HepG2 (cell line): ENCODE results near the gene ARL16. TPM values are rescaled to one million over a fixed set of nuclear protein-coding genes. Genes with fewer than 3 reads are reported as not detected.

Source experiments
- ARNT ChIP-seq: fragments of 450-650 bp; IDR thresholded peaks from 2 replicates; pipeline ENCODE4 v1.6.1; 2017
- BORCS8-MEF2B ChIP-seq: sonication (generic); formaldehyde crosslinking; IDR thresholded peaks from 2 replicates; pipeline ENCODE4 v1.8.0; 2022; ENCODE audit warnings: mild to moderate bottlenecking, missing genetic modification reagents
- FIP1L1 ChIP-seq: fragments of 200-400 bp; formaldehyde crosslinking; IDR thresholded peaks from 2 replicates; pipeline ENCODE4 v1.6.1; 2018; ENCODE audit warnings: low read depth, mild to moderate bottlenecking, low read length, moderate library complexity, borderline replicate concordance; ENCODE audit not compliant: insufficient read depth
- GATAD2A ChIP-seq: IDR thresholded peaks from 2 replicates; pipeline ENCODE4 v1.6.1; 2016
- HCFC1 ChIP-seq: fragments of 150-350 bp; IDR thresholded peaks from 2 replicates; pipeline ENCODE4 v1.6.1; 2014; ENCODE audit warnings: low read depth, low read length
- ONECUT2 ChIP-seq: sonication (generic); formaldehyde crosslinking; IDR thresholded peaks from 2 replicates; pipeline ENCODE4 v1.4.0; 2020; ENCODE audit warnings: missing genetic modification reagents
- RFX5 ChIP-seq: IDR thresholded peaks from 2 replicates; pipeline ENCODE4 v1.6.1; 2011; ENCODE audit warnings: low read depth, low read length, improper control_type of control experiment
- SNRNP70 ChIP-seq: fragments of 200-400 bp; formaldehyde crosslinking; IDR thresholded peaks from 2 replicates; pipeline ENCODE4 v1.6.1; 2017; ENCODE audit warnings: mild to moderate bottlenecking, low read depth, low read length, moderate library complexity
- ZNF225 ChIP-seq: sonication (generic); formaldehyde crosslinking; IDR thresholded peaks from 2 replicates; pipeline ENCODE4 v1.4.0; 2020; ENCODE audit warnings: mild to moderate bottlenecking, missing genetic modification reagents
- ZNF331 ChIP-seq: sonication (generic); formaldehyde crosslinking; IDR thresholded peaks from 2 replicates; pipeline ENCODE4 v1.4.0; 2020; ENCODE audit warnings: missing genetic modification reagents
- ZNF468 ChIP-seq: sonication (generic); formaldehyde crosslinking; IDR thresholded peaks from 2 replicates; pipeline ENCODE4 v1.8.0; 2022; ENCODE audit warnings: mild to moderate bottlenecking, moderate library complexity, missing genetic modification reagents
- ZNF577 ChIP-seq: sonication (generic); formaldehyde crosslinking; IDR thresholded peaks from 2 replicates; pipeline ENCODE4 v1.4.0; 2020; ENCODE audit warnings: mild to moderate bottlenecking, low read depth, missing genetic modification reagents, borderline replicate concordance
- ZNF615 ChIP-seq: sonication (generic); formaldehyde crosslinking; IDR thresholded peaks from 2 replicates; pipeline ENCODE4 v1.5.0; 2020; ENCODE audit warnings: mild to moderate bottlenecking, missing genetic modification reagents, borderline replicate concordance
- ZNF7 ChIP-seq: IDR thresholded peaks from 2 replicates; pipeline ENCODE4 v1.6.1; 2016; ENCODE audit warnings: missing biosample characterization, missing genetic modification reagents
- ZNF841 ChIP-seq: sonication (generic); formaldehyde crosslinking; IDR thresholded peaks from 2 replicates; pipeline ENCODE4 v1.8.1; 2023; ENCODE audit warnings: missing genetic modification reagents, borderline replicate concordance
- ZNF891 ChIP-seq: sonication (generic); formaldehyde crosslinking; IDR thresholded peaks from 2 replicates; pipeline ENCODE4 v1.5.0; 2020; ENCODE audit warnings: mild to moderate bottlenecking, missing genetic modification reagents
- polyA plus RNA-seq, 8 experiments: library from polyadenylated mRNA; depleted of rRNA in 3 of 8; stranded (reverse) in 7 of 8; unstranded in 1 of 8; fragments of >200 nt; fragmentation: Illumina TruSeq in 4 of 8; extraction: Trizol in 4 of 8; gene quantifications; 2 replicates each; pipeline versions ENCODE4 v1.2.1 to v1.2.3, GENCODE V29; 2011 to 2016; ENCODE audit warnings: low read depth in 4 of 8, missing spikeins in 1 of 8, mixed read lengths in 1 of 8; ENCODE audit not compliant: insufficient read depth in 1 of 8
- total RNA-seq, 5 experiments: library from RNA; depleted of rRNA; stranded (reverse); fragments of >200 nt; fragmentation: Illumina TruSeq; extraction: Trizol; gene quantifications; 2 replicates each; pipeline ENCODE4 v1.2.3, GENCODE V29; 2016; ENCODE audit warnings: low read depth in 1 of 5
- TF ChIP-seq, protein P1 (sequence below): sonication (generic); formaldehyde crosslinking; IDR thresholded peaks from 2 replicates; pipeline ENCODE4 v1.8.1; 2023; ENCODE audit warnings: mild to moderate bottlenecking, inconsistent platforms, moderate library complexity, missing genetic modification reagents, borderline replicate concordance
- TF ChIP-seq, protein P2 (sequence below): sonication (generic); formaldehyde crosslinking; IDR thresholded peaks from 2 replicates; pipeline ENCODE4 v1.4.0; 2020; ENCODE audit warnings: mild to moderate bottlenecking, missing genetic modification reagents
- TF ChIP-seq, protein P3 (sequence below): sonication (generic); formaldehyde crosslinking; IDR thresholded peaks from 2 replicates; pipeline ENCODE4 v1.4.0; 2020; ENCODE audit warnings: mild to moderate bottlenecking, missing genetic modification reagents
- TF ChIP-seq, protein P4 (sequence below): sonication (generic); formaldehyde crosslinking; IDR thresholded peaks from 2 replicates; pipeline ENCODE4 v1.4.0; 2020; ENCODE audit warnings: mild to moderate bottlenecking, missing genetic modification reagents
- TF ChIP-seq, protein P5 (sequence below): sonication (generic); formaldehyde crosslinking; IDR thresholded peaks from 2 replicates; pipeline ENCODE4 v1.4.0; 2020; ENCODE audit warnings: missing genetic modification reagents; ENCODE audit errors: not compliant biosample characterization

ARL16 gene
- total and polyA plus RNA-seq, 2 of the 13 experiments (the other 11 are each of a cell fraction or from before 2014, with no cell fraction given) = 20.8 to 30.8 TPM

DNA sequence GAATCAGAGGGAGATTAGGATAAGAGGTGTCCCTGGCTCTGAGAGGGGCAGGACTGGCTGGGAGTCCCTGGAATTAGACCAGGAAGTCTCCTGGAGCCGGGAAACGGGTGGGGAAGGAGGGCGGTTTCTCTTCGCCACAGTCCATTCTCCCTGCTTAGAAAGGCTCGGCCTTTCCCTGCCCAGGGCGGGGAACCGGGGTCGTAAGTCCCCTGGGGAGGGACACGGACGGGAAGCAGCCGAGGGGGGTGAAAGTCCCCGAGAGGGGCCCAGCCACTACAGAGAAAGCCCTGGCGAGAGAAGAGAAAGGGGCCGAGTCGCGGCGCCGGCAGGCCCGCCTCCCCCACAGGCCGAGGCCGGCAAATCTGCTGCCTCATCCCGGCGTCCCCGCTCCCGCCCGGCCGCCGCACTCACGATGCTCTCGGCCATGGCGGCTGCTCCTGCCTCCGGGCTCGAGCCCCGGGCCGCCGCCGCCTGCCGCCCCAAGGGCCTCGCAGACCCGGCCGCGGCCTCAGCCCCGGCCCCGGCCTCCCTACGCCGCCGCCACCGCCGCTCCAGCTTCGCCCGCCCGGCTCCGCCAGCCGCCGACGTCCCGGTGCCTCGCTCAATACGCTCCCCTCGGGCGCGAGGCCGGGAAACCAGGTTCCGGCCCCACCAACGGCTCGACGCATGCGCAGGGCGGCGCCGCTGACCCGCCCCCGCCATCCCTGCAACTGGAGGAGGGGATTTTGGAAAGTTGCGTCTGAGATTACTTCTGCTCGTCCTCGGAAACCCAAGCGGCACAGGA, 46.9 kb downstream of the ARL16 start, which contains the start of the genes NPLOC4 and TSPAN10 (continued):
- TF ChIP-seq BORCS8-MEF2B (CRISPR knock-in tag) = peak; percentile 84
- TF ChIP-seq RFX5 = peak; percentile 79
- peak; percentile 65 for TF ChIP-seq GATAD2A (CRISPR knock-in tag)
- TF ChIP-seq ARNT = no peak
- TF ChIP-seq ZNF891 (CRISPR knock-in tag) = no peak
- peak; percentile 62; the same call in 1 of the 2 replicates for TF ChIP-seq ZNF225 (CRISPR knock-in tag)
- TF ChIP-seq, protein P1, sequence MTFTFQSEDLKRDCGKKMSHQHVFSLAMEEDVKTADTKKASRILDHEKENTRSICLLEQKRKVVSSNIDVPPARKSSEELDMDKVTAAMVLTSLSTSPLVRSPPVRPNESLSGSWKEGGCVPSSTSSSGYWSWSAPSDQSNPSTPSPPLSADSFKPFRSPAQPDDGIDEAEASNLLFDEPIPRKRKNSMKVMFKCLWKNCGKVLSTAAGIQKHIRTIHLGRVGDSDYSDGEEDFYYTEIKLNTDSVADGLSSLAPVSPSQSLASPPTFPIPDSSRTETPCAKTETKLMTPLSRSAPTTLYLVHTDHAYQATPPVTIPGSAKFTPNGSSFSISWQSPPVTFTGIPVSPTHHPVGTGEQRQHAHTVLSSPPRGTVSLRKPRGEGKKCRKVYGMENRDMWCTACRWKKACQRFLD (CRISPR knock-in tag) = no peak
- 0 out of 2 replicates have a peak, but pooled peaks have one; percentile 14 for TF ChIP-seq ZNF841
- no peak for TF ChIP-seq ZNF577 (CRISPR knock-in tag)
- TF ChIP-seq ZNF7 (CRISPR knock-in tag) = peak; percentile 54; the same call in 1 of the 2 replicates
- TF ChIP-seq ZNF468 (CRISPR knock-in tag) = no peak
- TF ChIP-seq, protein P2, sequence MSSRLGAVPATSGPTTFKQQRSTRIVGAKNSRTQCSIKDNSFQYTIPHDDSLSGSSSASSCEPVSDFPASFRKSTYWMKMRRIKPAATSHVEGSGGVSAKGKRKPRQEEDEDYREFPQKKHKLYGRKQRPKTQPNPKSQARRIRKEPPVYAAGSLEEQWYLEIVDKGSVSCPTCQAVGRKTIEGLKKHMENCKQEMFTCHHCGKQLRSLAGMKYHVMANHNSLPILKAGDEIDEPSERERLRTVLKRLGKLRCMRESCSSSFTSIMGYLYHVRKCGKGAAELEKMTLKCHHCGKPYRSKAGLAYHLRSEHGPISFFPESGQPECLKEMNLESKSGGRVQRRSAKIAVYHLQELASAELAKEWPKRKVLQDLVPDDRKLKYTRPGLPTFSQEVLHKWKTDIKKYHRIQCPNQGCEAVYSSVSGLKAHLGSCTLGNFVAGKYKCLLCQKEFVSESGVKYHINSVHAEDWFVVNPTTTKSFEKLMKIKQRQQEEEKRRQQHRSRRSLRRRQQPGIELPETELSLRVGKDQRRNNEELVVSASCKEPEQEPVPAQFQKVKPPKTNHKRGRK (CRISPR knock-in tag) = no peak
- TF ChIP-seq, protein P3, sequence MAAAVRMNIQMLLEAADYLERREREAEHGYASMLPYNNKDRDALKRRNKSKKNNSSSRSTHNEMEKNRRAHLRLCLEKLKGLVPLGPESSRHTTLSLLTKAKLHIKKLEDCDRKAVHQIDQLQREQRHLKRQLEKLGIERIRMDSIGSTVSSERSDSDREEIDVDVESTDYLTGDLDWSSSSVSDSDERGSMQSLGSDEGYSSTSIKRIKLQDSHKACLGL = peak; percentile 66
- TF ChIP-seq ONECUT2 (CRISPR knock-in tag) = 0 out of 2 replicates have a peak, but pooled peaks have one; percentile 29
- no peak for TF ChIP-seq SNRNP70
- TF ChIP-seq, protein P4, sequence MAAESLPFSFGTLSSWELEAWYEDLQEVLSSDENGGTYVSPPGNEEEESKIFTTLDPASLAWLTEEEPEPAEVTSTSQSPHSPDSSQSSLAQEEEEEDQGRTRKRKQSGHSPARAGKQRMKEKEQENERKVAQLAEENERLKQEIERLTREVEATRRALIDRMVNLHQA (CRISPR knock-in tag) = no peak
- TF ChIP-seq FIP1L1 = no peak
- TF ChIP-seq HCFC1 = peak; percentile 76
- TF ChIP-seq, protein P5, sequence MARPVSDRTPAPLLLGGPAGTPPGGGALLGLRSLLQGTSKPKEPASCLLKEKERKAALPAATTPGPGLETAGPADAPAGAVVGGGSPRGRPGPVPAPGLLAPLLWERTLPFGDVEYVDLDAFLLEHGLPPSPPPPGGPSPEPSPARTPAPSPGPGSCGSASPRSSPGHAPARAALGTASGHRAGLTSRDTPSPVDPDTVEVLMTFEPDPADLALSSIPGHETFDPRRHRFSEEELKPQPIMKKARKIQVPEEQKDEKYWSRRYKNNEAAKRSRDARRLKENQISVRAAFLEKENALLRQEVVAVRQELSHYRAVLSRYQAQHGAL = no peak
- peak; percentile 98 for TF ChIP-seq ZNF331 (CRISPR knock-in tag)
- no peak for TF ChIP-seq ZNF615 (CRISPR knock-in tag)
